LNCaP clone FGC (cell line): ENCODE measurements around the gene JAK3.
"Not testable (repeated sequence)": the region's sequence is repeated elsewhere in the genome, so short reads cannot be mapped to it uniquely, and the experiment has no call there.

ENCODE experiments used
- DNase-seq: peaks from one replicate; pipeline ENCODE4 v3.0.0-alpha.2; 2011; ENCODE audit warnings: low read depth
- H3K4me3 ChIP-seq: 2 replicates; pipeline ENCODE4 v1.5.1; 2011; ENCODE audit warnings: mild to moderate bottlenecking, low read depth, low read length, control low read depth
- TF ChIP-seq, protein P1 (sequence below): IDR thresholded peaks from 2 replicates; pipeline ENCODE4 v1.5.1; 2012; ENCODE audit warnings: mild to moderate bottlenecking; ENCODE audit not compliant: control insufficient read depth, insufficient read depth; ENCODE audit errors: extremely low read depth

Gene JAK3

GRCh38 chr19:17794731-17795494 lies 52.9 kb downstream of the JAK3 start, which contains the start of gene B3GNT3:
Gene B3GNT3, plus strand, starts transcription at chr19:17795138. Its CDS starts 12,670 bp downstream, at chr19:17807808.
- H3K4me3 ChIP-seq, result no peak within 1 kb of the TSS
- DNase-seq, result no peak
- TF ChIP-seq, protein P1, sequence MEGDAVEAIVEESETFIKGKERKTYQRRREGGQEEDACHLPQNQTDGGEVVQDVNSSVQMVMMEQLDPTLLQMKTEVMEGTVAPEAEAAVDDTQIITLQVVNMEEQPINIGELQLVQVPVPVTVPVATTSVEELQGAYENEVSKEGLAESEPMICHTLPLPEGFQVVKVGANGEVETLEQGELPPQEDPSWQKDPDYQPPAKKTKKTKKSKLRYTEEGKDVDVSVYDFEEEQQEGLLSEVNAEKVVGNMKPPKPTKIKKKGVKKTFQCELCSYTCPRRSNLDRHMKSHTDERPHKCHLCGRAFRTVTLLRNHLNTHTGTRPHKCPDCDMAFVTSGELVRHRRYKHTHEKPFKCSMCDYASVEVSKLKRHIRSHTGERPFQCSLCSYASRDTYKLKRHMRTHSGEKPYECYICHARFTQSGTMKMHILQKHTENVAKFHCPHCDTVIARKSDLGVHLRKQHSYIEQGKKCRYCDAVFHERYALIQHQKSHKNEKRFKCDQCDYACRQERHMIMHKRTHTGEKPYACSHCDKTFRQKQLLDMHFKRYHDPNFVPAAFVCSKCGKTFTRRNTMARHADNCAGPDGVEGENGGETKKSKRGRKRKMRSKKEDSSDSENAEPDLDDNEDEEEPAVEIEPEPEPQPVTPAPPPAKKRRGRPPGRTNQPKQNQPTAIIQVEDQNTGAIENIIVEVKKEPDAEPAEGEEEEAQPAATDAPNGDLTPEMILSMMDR, result no peak

GRCh38 chr19:17794412-17794730 lies 53.4 kb downstream of the JAK3 start:
- H3K4me3 ChIP-seq, result no peak overlapping the region
- TF ChIP-seq, protein P1, result no peak
- DNase-seq, result no peak

DNA sequence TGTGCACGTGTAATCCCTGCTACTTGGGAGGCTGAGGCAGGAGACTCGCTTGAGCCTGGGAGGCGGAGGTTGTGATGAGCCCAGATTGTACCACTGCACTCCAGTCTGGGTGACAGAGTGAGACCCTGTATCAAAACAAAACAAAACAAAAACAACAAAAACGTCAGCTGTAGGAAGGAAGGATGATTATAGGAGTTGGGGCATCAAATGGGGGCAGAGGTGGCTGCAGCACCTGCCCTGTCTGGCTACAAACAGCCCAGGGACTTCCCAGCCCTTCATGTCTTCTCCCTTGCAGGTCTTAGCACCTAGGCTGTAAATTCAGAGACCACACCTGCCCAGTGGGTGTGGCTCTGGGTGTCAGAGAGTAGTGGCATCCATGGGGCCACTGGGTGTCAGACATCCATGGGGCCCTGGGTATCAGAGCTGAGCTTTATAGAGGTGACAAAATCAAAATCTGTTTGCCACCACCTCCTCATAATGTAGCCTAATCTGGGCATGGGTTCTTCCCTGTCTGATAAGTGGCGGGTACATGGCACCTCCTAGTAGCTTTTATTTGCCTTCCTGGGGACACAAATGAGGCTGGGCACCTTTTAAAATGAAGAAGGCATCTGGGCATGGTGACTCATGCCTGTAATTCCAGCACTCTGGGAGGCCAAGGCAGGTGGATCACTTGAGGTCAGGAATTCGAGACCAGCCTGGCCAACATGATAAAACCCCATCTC lies 57.6 kb downstream of the JAK3 start:
- H3K4me3 ChIP-seq, result no peak overlapping the region
- TF ChIP-seq, protein P1, result no peak
- peak; percentile 17 for DNase-seq

DNA sequence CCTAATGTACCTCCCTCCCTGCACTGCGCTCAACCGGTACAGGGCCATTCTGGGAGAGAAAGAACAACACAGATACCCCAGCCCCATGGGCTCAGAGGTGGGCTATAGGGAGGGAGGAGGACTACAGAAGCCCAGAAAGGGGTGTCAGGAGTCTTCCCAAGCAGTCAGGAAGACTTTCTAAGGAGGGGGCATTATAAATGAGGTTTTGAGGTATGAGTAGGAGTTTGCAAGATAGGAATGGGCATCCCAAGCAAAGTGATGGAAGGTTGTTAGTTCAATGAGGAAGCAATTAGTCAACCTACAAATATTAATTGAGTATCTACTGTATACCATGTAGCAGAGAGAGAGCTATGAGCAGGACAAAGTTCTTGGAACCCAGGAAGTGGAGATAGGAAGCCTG lies 59.1 kb downstream of the JAK3 start:
- TF ChIP-seq, protein P1, result no peak
- no peak for DNase-seq
- no peak overlapping the region for H3K4me3 ChIP-seq

DNA sequence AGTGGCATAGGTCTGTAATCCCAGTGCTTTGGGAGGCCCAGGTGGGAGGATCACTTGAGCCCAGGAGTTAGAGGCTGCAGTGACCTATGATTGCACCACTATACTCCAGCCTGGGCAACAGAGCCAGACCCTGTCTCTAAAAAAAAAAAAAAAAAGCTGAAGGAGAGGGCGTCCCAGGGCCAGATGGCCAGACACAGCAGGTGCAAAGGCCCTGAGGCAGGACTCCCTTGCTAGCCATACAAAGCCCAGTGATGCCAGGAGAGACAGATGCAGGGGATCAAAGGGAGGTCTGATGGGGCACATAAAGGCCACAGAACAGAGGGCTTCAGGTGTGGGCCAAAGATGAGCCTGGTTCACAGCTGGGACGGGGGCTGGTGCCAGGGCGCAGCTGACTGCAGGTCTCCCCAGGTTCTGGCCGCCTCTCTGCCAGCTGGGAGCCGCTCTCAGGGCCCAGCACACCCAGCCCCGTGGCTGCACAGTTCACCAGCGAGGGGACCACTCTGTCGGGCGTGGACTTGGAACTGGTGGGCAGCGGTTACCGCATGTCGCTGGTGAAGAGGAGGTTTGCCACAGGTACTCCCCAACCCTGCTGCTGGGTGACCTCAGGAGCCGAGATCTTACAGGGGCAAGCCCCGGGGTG lies 60.4 kb downstream of the JAK3 start:
- TF ChIP-seq, protein P1, result no peak
- H3K4me3 ChIP-seq, result no peak overlapping the region
- DNase-seq, result no peak

- TF ChIP-seq, protein P1, result peak; percentile 67
- DNase-seq, result no peak
- no peak overlapping the region for H3K4me3 ChIP-seq
Observed at GRCh38 chr19:17784201-17785008, 63.4 kb downstream of the JAK3 start.

DNA sequence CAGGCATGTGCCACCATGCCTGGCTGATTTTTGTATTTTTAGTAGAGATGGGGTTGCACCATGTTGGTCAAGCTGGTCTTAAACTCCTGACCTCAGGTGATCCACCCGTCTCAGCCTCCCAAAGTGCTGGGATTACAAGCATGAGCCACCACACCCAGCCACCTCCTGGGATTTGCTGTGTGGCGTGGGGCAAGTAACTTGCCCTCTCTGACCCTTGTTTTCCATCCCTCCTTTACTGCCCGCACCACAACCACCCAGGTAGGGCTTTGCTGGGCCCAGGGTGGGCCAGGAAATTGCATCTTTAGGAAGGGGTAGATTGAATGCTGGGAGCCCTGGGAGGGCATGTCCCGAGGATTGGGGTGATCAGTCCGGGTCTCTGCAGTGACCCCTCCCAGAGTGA lies 64.1 kb downstream of the JAK3 start:
- not testable (repeated sequence) for H3K4me3 ChIP-seq, DNase-seq
